Measurements from ENCODE around the gene GALNT9. TPM values are rescaled to one million over a fixed set of nuclear protein-coding genes. Genes with fewer than 3 reads are reported as not detected.

GALNT9 gene
- total RNA-seq, 1 experiment from 2014 or later = 0.44 TPM

- POLR2A ChIA-PET (ENCODE audit: unreplicated experiment) = no interaction called here
- intact Hi-C loops (cut with micrococcal nuclease) = no loop called here
Observed at GRCh38 chr12:132277949-132278348, 51.4 kb downstream of the GALNT9 start.

GRCh38 chr12:132277374-132277941 is 51.9 kb downstream of the GALNT9 start:
- Histone ChIP-seq H3K27ac (ENCODE audit: low read length) (no peak overlapping the region), H3K27me3 (ENCODE audit: low read length) (no peaks in the 10 kb centered on the region), H3K4me1 (ENCODE audit: insufficient read depth, low read length) (peaks cover 10% of the 10 kb centered on the region; the same call in 1 of the 2 replicates), H3K4me3 (ENCODE audit: low read length) (no peak overlapping the region), H2AFZ (ENCODE audit: low read length) (no peak overlapping the region), H3K36me3 (ENCODE audit: low read depth, low read length) (no peaks in the 10 kb centered on the region), H4K20me1 (ENCODE audit: low read length) (no peaks in the 10 kb centered on the region), H3K9me3 (ENCODE audit: low read length) (no peaks in the 10 kb centered on the region), H3K9me2 (replicated peaks; ENCODE audit: low read length) (no peaks in the 10 kb centered on the region), H3K4me2 (ENCODE audit: low read length) (no peak overlapping the region), H3F3A (ENCODE audit: low read length, unreplicated experiment) (no peaks in the 10 kb centered on the region), H3K9ac (ENCODE audit: low read length) (no peak overlapping the region), H3K79me2 (ENCODE audit: low read length) (no peaks in the 10 kb centered on the region)
- intact Hi-C loops (cut with micrococcal nuclease) = no loop called here
- no peak for ATAC-seq
- ChIA-PET POLR2A (ENCODE audit: unreplicated experiment) (no interaction called here), CTCF (no interaction called here)
- TF ChIP-seq CTCF (conservative IDR thresholded peaks at IDR 0.05; ENCODE audit: low read depth, low read length) = no peak
- no peak for TF ChIP-seq EZH2 (IDR thresholded peaks at IDR 0.05; ENCODE audit: low read length, unreplicated experiment)
- TF ChIP-seq EZH2phosphoT487 (IDR thresholded peaks at IDR 0.05; ENCODE audit: borderline replicate concordance, low read length) = no peak
- no peak for DNase-seq
- no TSS peak for BruUV-seq (replicated peaks)

More at GRCh38 chr12:132277949-132278348, 51.4 kb downstream of the GALNT9 start:
- Histone ChIP-seq H4K20me1 (ENCODE audit: low read length) (no peaks in the 10 kb centered on the region), H3K4me3 (ENCODE audit: low read length) (no peak overlapping the region), H2AFZ (ENCODE audit: low read length) (no peak overlapping the region), H3K9ac (ENCODE audit: low read length) (no peak overlapping the region), H3K9me3 (ENCODE audit: low read length) (no peaks in the 10 kb centered on the region), H3K27me3 (ENCODE audit: low read length) (no peaks in the 10 kb centered on the region), H3F3A (ENCODE audit: low read length, unreplicated experiment) (no peaks in the 10 kb centered on the region), H3K4me1 (ENCODE audit: insufficient read depth, low read length) (peaks cover 13% of the 10 kb centered on the region), H3K79me2 (ENCODE audit: low read length) (no peaks in the 10 kb centered on the region), H3K9me2 (replicated peaks; ENCODE audit: low read length) (no peaks in the 10 kb centered on the region), H3K4me2 (ENCODE audit: low read length) (0 out of 2 replicates have a peak overlapping the region, but pooled peaks have one; percentile 8), H3K27ac (ENCODE audit: low read length) (no peak overlapping the region), H3K36me3 (ENCODE audit: low read depth, low read length) (no peaks in the 10 kb centered on the region)
- DNase-seq = no peak
- CTCF ChIA-PET = no interaction called here
- ATAC-seq = no peak
- no peak for TF ChIP-seq EZH2phosphoT487 (IDR thresholded peaks at IDR 0.05; ENCODE audit: borderline replicate concordance, low read length)
- TF ChIP-seq EZH2 (IDR thresholded peaks at IDR 0.05; ENCODE audit: low read length, unreplicated experiment) = no peak
- no peak for TF ChIP-seq CTCF (conservative IDR thresholded peaks at IDR 0.05; ENCODE audit: low read depth, low read length)
- no TSS peak for BruUV-seq (replicated peaks)

- TF ChIP-seq CTCF (conservative IDR thresholded peaks at IDR 0.05; ENCODE audit: low read depth, low read length) (no peak), EZH2phosphoT487 (IDR thresholded peaks at IDR 0.05; ENCODE audit: borderline replicate concordance, low read length) (no peak), EZH2 (IDR thresholded peaks at IDR 0.05; ENCODE audit: low read length, unreplicated experiment) (no peak)
- Histone ChIP-seq H3F3A (ENCODE audit: low read length, unreplicated experiment) (no peaks in the 10 kb centered on the region), H3K4me3 (ENCODE audit: low read length) (no peak overlapping the region), H3K36me3 (ENCODE audit: low read depth, low read length) (no peaks in the 10 kb centered on the region), H3K4me2 (ENCODE audit: low read length) (no peak overlapping the region), H4K20me1 (ENCODE audit: low read length) (no peaks in the 10 kb centered on the region), H3K9ac (ENCODE audit: low read length) (no peak overlapping the region), H3K27me3 (ENCODE audit: low read length) (peaks cover 3% of the 10 kb centered on the region), H3K4me1 (ENCODE audit: insufficient read depth, low read length) (peaks cover 10% of the 10 kb centered on the region; the same call in 1 of the 2 replicates), H3K27ac (ENCODE audit: low read length) (no peak overlapping the region), H3K9me3 (ENCODE audit: low read length) (no peaks in the 10 kb centered on the region), H2AFZ (ENCODE audit: low read length) (no peak overlapping the region), H3K79me2 (ENCODE audit: low read length) (no peaks in the 10 kb centered on the region), H3K9me2 (replicated peaks; ENCODE audit: low read length) (no peaks in the 10 kb centered on the region)
- no peak for DNase-seq
- no peak for ATAC-seq
- ChIA-PET CTCF (no interaction called here), POLR2A (ENCODE audit: unreplicated experiment) (no interaction called here)
- intact Hi-C loops (cut with micrococcal nuclease) = no loop called here
- BruUV-seq (replicated peaks) = no TSS peak
Observed at GRCh38 chr12:132276827-132277373, 52.5 kb downstream of the GALNT9 start.
